DOHH2 (cell line): ENCODE measurements around the gene FAM170A.

ENCODE experiments used
- EZH2phosphoT487 ChIP-seq: fragments of 200-600 bp; sonication (generic); IDR thresholded peaks from 2 replicates; pipeline ENCODE4 v1.6.1; 2017; ENCODE audit warnings: borderline replicate concordance, mild to moderate bottlenecking, antibody characterized with exemption, low read length, moderate library complexity, mixed read lengths
- TF ChIP-seq, protein P1 (sequence below): fragments of 200-600 bp; sonication (generic); IDR thresholded peaks from one replicate; pipeline ENCODE4 v1.5.1; 2014; ENCODE audit warnings: antibody characterized with exemption, mild to moderate bottlenecking, low read depth, low read length; ENCODE audit not compliant: poor library complexity, severe bottlenecking

DNA sequence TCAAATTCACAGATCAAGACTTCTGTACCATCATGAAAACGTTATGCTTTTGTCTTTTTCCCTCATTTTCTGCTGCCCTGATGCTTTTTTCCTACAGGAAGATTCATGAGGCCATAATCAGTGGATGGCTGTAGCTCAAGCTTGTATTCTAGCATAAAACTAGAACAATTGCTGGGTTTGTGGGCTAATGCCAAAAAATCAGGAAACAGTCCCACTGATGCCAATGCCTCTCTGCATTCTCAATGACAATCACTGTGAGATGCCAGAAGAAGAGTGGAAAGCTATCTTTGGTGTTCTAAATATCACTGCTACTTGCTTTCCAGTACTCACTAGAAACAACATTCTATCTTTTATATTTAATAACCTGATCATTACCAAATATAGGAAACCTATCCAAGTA lies 33.3 kb upstream of the FAM170A start:
- TF ChIP-seq, protein P1, sequence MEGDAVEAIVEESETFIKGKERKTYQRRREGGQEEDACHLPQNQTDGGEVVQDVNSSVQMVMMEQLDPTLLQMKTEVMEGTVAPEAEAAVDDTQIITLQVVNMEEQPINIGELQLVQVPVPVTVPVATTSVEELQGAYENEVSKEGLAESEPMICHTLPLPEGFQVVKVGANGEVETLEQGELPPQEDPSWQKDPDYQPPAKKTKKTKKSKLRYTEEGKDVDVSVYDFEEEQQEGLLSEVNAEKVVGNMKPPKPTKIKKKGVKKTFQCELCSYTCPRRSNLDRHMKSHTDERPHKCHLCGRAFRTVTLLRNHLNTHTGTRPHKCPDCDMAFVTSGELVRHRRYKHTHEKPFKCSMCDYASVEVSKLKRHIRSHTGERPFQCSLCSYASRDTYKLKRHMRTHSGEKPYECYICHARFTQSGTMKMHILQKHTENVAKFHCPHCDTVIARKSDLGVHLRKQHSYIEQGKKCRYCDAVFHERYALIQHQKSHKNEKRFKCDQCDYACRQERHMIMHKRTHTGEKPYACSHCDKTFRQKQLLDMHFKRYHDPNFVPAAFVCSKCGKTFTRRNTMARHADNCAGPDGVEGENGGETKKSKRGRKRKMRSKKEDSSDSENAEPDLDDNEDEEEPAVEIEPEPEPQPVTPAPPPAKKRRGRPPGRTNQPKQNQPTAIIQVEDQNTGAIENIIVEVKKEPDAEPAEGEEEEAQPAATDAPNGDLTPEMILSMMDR, result no peak
- TF ChIP-seq EZH2phosphoT487, result no peak
